GM23338 (cell line): ENCODE data around the gene OR2J1. TPM values are rescaled to one million over a fixed set of nuclear protein-coding genes. Genes with fewer than 3 reads are reported as not detected.

Experiments used
- ATAC-seq: fragments of 200-7000 bp; cut with Tn5 transposase; 3 replicates; pipeline ENCODE4 v1.9.1; 2020
- DNase-seq: peaks from one replicate; pipeline ENCODE4 v3.0.0-alpha.2; 2015; ENCODE audit warnings: low spot score
- H2AFZ ChIP-seq: fragments of 200-600 bp; sonication (generic); 2 replicates; pipeline ENCODE4 v1.8.0; 2016; ENCODE audit warnings: antibody characterized with exemption, mild to moderate bottlenecking, moderate library complexity
- H3F3A ChIP-seq: fragments of 200-600 bp; sonication (generic); replicated peaks from 2 replicates; pipeline ENCODE4 v1.8.0; 2017; ENCODE audit warnings: antibody characterized with exemption, mixed run types, low read depth
- H3K27ac ChIP-seq: fragments of 200-600 bp; sonication (generic); 2 replicates; pipeline ENCODE4 v1.6.1; 2016; ENCODE audit warnings: low read depth
- H3K27me3 ChIP-seq: fragments of 200-600 bp; sonication (generic); 2 replicates; pipeline ENCODE4 v1.8.0; 2016; ENCODE audit warnings: mild to moderate bottlenecking, mixed run types, moderate library complexity; ENCODE audit not compliant: insufficient read depth
- H3K36me3 ChIP-seq: fragments of 200-600 bp; sonication (generic); 2 replicates; pipeline ENCODE4 v1.8.0; 2016; ENCODE audit warnings: mild to moderate bottlenecking; ENCODE audit not compliant: insufficient read depth
- H3K4me1 ChIP-seq: fragments of 200-600 bp; sonication (generic); 2 replicates; pipeline ENCODE4 v1.8.0; 2016; ENCODE audit warnings: mild to moderate bottlenecking, moderate library complexity; ENCODE audit not compliant: insufficient read depth
- H3K4me2 ChIP-seq: fragments of 200-600 bp; sonication (generic); 2 replicates; pipeline ENCODE4 v1.7.1; 2017; ENCODE audit warnings: mixed run types
- H3K4me3 ChIP-seq: fragments of 200-600 bp; sonication (generic); 2 replicates; pipeline ENCODE4 v1.6.1; 2016; ENCODE audit warnings: mixed run types
- H3K79me2 ChIP-seq: fragments of 200-600 bp; sonication (generic); replicated peaks from 2 replicates; pipeline ENCODE4 v1.8.0; 2017; ENCODE audit warnings: mild to moderate bottlenecking; ENCODE audit not compliant: insufficient read depth
- H3K9me2 ChIP-seq: fragments of 200-600 bp; sonication (generic); 2 replicates; pipeline ENCODE4 v1.8.0; 2017; ENCODE audit not compliant: insufficient read depth
- H4K20me1 ChIP-seq: fragments of 200-600 bp; sonication (generic); replicated peaks from 2 replicates; pipeline ENCODE4 v1.8.0; 2017; ENCODE audit warnings: mild to moderate bottlenecking; ENCODE audit not compliant: insufficient read depth
- H3K27ac Mint-ChIP-seq: 2 replicates; pipeline ENCODE4 v1.8.0; 2020; ENCODE audit warnings: inconsistent platforms, mild to moderate bottlenecking, moderate library complexity, mixed read lengths
- H3K27me3 Mint-ChIP-seq: 3 replicates; pipeline ENCODE4 v1.8.0; 2022; ENCODE audit warnings: low read depth, mild to moderate bottlenecking, moderate library complexity, mixed read lengths, inconsistent platforms; ENCODE audit not compliant: insufficient read depth, poor library complexity
- H3K36me3 Mint-ChIP-seq: 3 replicates; pipeline ENCODE4 v1.8.0; 2021; ENCODE audit warnings: low read depth, mild to moderate bottlenecking, inconsistent platforms, moderate library complexity, mixed read lengths
- H3K4me1 Mint-ChIP-seq: 3 replicates; pipeline ENCODE4 v1.8.0; 2020; ENCODE audit warnings: mild to moderate bottlenecking, inconsistent platforms, mixed read lengths
- H3K4me3 Mint-ChIP-seq: 3 replicates; pipeline ENCODE4 v1.8.0; 2021; ENCODE audit warnings: moderate library complexity, mild to moderate bottlenecking, inconsistent platforms, mixed read lengths
- H3K9me3 Mint-ChIP-seq: 3 replicates; pipeline ENCODE4 v1.8.0; 2020; ENCODE audit warnings: moderate library complexity, mild to moderate bottlenecking, inconsistent platforms, mixed read lengths
- CREB1 ChIP-seq: fragments of 250-450 bp; sonication (Bioruptor Pico); IDR thresholded peaks from 2 replicates; pipeline ENCODE4 v1.5.0; 2020; ENCODE audit warnings: low read depth, mild to moderate bottlenecking, moderate library complexity
- JUNB ChIP-seq: IDR thresholded peaks from one replicate; pipeline ENCODE4 v1.6.1; 2016; ENCODE audit warnings: antibody characterized with exemption; ENCODE audit not compliant: unreplicated experiment
- NANOG ChIP-seq: IDR thresholded peaks from 2 replicates; pipeline ENCODE4 v1.6.1; 2016; ENCODE audit warnings: antibody characterized with exemption, borderline replicate concordance
- ZNF114 ChIP-seq: fragments of 250-450 bp; sonication (Bioruptor Pico); IDR thresholded peaks from 2 replicates; pipeline ENCODE4 v1.5.0; 2020; ENCODE audit warnings: mild to moderate bottlenecking, moderate library complexity
- ZNF331 ChIP-seq: fragments of 250-450 bp; sonication (Bioruptor Pico); IDR thresholded peaks from 2 replicates; pipeline ENCODE4 v1.5.0; 2020; ENCODE audit warnings: low read depth, mild to moderate bottlenecking, moderate library complexity
- polyA plus RNA-seq: library from polyadenylated mRNA; unstranded; fragments of >200 nt; fragmentation: Nextera tagmentation; extraction: Ambion mirVana; gene quantifications from 2 replicates; pipeline ENCODE4 v1.2.1, GENCODE V29; 2016
- total RNA-seq: library from RNA; depleted of rRNA; stranded (reverse); fragments of >200 nt; shearing (Covaris generic); gene quantifications from 2 replicates; pipeline ENCODE4 v1.2.3, GENCODE V29; 2014
- TF ChIP-seq, protein P1 (sequence below): IDR thresholded peaks from one replicate; pipeline ENCODE4 v1.6.1; 2018; ENCODE audit warnings: antibody characterized with exemption; ENCODE audit not compliant: unreplicated experiment
- TF ChIP-seq, protein P2 (sequence below), 2 experiments: fragments of 200-600 bp in 1 of 2; sonication (generic) in 1 of 2; conservative IDR thresholded peaks; 2 replicates each; pipeline versions ENCODE4 v1.5.1 to v1.6.1; 2016 to 2017; ENCODE audit warnings: antibody characterized with exemption in 2 of 2, low read depth in 2 of 2, mild to moderate bottlenecking in 2 of 2, moderate library complexity in 1 of 2
- TF ChIP-seq, protein P3 (sequence below): IDR thresholded peaks from 2 replicates; pipeline ENCODE4 v1.6.1; 2016; ENCODE audit warnings: antibody characterized with exemption
- TF ChIP-seq, protein P4 (sequence below): fragments of 250-450 bp; sonication (Bioruptor Pico); IDR thresholded peaks from 2 replicates; pipeline ENCODE4 v1.5.0; 2020; ENCODE audit warnings: mild to moderate bottlenecking, moderate library complexity

The OR2J1 gene
- total and polyA plus RNA-seq, 2 experiments from 2014 or later: not detected

DNA sequence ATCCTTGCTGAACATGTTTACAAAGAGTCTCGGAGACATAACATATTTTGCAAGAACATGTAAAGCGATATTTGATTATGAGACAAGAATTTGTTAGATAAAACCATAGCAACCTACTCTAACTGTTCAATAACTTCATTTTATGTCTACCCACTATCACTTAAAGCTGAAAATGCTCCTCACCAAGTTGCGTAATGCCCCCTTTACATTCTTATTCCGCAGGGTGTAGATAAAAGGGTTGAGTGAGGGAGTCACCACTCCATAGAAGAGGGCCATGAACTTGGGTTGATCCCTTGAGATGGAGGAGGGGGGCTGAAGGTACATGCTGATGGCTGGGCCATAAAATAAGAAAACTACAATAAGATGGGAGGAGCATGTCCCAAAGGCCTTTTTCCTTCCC, 38.4 kb downstream of the OR2J1 start:
- peaks cover 8% of the 10 kb centered on the region for H3K9me3 Mint-ChIP-seq
- TF ChIP-seq ZNF114 (CRISPR knock-in tag) (no peak), NANOG (no peak)
- TF ChIP-seq, protein P1, sequence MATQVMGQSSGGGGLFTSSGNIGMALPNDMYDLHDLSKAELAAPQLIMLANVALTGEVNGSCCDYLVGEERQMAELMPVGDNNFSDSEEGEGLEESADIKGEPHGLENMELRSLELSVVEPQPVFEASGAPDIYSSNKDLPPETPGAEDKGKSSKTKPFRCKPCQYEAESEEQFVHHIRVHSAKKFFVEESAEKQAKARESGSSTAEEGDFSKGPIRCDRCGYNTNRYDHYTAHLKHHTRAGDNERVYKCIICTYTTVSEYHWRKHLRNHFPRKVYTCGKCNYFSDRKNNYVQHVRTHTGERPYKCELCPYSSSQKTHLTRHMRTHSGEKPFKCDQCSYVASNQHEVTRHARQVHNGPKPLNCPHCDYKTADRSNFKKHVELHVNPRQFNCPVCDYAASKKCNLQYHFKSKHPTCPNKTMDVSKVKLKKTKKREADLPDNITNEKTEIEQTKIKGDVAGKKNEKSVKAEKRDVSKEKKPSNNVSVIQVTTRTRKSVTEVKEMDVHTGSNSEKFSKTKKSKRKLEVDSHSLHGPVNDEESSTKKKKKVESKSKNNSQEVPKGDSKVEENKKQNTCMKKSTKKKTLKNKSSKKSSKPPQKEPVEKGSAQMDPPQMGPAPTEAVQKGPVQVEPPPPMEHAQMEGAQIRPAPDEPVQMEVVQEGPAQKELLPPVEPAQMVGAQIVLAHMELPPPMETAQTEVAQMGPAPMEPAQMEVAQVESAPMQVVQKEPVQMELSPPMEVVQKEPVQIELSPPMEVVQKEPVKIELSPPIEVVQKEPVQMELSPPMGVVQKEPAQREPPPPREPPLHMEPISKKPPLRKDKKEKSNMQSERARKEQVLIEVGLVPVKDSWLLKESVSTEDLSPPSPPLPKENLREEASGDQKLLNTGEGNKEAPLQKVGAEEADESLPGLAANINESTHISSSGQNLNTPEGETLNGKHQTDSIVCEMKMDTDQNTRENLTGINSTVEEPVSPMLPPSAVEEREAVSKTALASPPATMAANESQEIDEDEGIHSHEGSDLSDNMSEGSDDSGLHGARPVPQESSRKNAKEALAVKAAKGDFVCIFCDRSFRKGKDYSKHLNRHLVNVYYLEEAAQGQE: no peak
- TF ChIP-seq, protein P2, sequence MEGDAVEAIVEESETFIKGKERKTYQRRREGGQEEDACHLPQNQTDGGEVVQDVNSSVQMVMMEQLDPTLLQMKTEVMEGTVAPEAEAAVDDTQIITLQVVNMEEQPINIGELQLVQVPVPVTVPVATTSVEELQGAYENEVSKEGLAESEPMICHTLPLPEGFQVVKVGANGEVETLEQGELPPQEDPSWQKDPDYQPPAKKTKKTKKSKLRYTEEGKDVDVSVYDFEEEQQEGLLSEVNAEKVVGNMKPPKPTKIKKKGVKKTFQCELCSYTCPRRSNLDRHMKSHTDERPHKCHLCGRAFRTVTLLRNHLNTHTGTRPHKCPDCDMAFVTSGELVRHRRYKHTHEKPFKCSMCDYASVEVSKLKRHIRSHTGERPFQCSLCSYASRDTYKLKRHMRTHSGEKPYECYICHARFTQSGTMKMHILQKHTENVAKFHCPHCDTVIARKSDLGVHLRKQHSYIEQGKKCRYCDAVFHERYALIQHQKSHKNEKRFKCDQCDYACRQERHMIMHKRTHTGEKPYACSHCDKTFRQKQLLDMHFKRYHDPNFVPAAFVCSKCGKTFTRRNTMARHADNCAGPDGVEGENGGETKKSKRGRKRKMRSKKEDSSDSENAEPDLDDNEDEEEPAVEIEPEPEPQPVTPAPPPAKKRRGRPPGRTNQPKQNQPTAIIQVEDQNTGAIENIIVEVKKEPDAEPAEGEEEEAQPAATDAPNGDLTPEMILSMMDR (conservative IDR thresholded peaks at IDR 0.05; ENCODE audit: low read depth in 2 of 2): no peak
- TF ChIP-seq, protein P3, sequence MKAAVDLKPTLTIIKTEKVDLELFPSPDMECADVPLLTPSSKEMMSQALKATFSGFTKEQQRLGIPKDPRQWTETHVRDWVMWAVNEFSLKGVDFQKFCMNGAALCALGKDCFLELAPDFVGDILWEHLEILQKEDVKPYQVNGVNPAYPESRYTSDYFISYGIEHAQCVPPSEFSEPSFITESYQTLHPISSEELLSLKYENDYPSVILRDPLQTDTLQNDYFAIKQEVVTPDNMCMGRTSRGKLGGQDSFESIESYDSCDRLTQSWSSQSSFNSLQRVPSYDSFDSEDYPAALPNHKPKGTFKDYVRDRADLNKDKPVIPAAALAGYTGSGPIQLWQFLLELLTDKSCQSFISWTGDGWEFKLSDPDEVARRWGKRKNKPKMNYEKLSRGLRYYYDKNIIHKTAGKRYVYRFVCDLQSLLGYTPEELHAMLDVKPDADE: no peak
- Histone ChIP-seq H3K27me3 (no peaks in the 10 kb centered on the region), H4K20me1 (no peaks in the 10 kb centered on the region), H3K4me1 (no peaks in the 10 kb centered on the region), H3K9me2 (no peaks in the 10 kb centered on the region), H3K36me3 (no peaks in the 10 kb centered on the region), H3F3A (no peaks in the 10 kb centered on the region), H3K4me2 (no peak overlapping the region), H3K4me3 (no peak overlapping the region), H3K27ac (no peak overlapping the region), H2AFZ (no peak overlapping the region), H3K79me2 (no peaks in the 10 kb centered on the region)
- DNase-seq: no peak
- H3K4me3 Mint-ChIP-seq: no peak overlapping the region
- no peaks in the 10 kb centered on the region for H3K36me3 Mint-ChIP-seq
- H3K27ac Mint-ChIP-seq: no peak overlapping the region
- no peaks in the 10 kb centered on the region for H3K4me1 Mint-ChIP-seq
- no peak for ATAC-seq
- no peaks in the 10 kb centered on the region for H3K27me3 Mint-ChIP-seq

DNA sequence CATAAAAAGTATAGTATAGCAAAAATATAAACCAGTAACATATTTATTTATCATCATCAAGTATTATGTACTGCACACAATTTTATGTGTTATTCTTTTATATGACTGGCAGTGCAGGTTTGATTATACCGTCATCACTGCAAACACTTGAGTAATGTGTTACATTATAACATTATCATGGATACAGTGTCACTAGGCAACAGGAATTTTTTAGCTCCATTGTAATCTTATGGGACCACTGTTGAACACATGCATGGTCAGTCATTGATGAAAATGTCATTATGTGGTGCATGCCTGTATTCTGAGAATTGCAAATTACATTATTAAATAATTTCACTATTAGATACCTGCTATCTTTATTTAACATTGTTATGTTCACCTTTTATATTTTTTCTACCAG, 42.3 kb downstream of the OR2J1 start:
- Mint-ChIP-seq H3K9me3 (peaks cover 26% of the 10 kb centered on the region), H3K27me3 (no peaks in the 10 kb centered on the region), H3K36me3 (peaks cover 9% of the 10 kb centered on the region; the same call in 2 of the 3 replicates), H3K27ac (no peak overlapping the region), H3K4me1 (no peaks in the 10 kb centered on the region), H3K4me3 (no peak overlapping the region)
- Histone ChIP-seq H4K20me1 (no peaks in the 10 kb centered on the region), H3K36me3 (no peaks in the 10 kb centered on the region), H3K4me3 (no peak overlapping the region), H2AFZ (no peak overlapping the region), H3F3A (no peaks in the 10 kb centered on the region), H3K27me3 (no peaks in the 10 kb centered on the region), H3K27ac (no peak overlapping the region), H3K4me2 (no peak overlapping the region), H3K9me2 (no peaks in the 10 kb centered on the region), H3K79me2 (no peaks in the 10 kb centered on the region), H3K4me1 (peaks cover 3% of the 10 kb centered on the region; the same call in 1 of the 2 replicates)
- DNase-seq (no peak), ATAC-seq (no peak)
- no peak for TF ChIP-seq ZNF331 (CRISPR knock-in tag)
- TF ChIP-seq JUNB: no peak
- TF ChIP-seq, protein P4, sequence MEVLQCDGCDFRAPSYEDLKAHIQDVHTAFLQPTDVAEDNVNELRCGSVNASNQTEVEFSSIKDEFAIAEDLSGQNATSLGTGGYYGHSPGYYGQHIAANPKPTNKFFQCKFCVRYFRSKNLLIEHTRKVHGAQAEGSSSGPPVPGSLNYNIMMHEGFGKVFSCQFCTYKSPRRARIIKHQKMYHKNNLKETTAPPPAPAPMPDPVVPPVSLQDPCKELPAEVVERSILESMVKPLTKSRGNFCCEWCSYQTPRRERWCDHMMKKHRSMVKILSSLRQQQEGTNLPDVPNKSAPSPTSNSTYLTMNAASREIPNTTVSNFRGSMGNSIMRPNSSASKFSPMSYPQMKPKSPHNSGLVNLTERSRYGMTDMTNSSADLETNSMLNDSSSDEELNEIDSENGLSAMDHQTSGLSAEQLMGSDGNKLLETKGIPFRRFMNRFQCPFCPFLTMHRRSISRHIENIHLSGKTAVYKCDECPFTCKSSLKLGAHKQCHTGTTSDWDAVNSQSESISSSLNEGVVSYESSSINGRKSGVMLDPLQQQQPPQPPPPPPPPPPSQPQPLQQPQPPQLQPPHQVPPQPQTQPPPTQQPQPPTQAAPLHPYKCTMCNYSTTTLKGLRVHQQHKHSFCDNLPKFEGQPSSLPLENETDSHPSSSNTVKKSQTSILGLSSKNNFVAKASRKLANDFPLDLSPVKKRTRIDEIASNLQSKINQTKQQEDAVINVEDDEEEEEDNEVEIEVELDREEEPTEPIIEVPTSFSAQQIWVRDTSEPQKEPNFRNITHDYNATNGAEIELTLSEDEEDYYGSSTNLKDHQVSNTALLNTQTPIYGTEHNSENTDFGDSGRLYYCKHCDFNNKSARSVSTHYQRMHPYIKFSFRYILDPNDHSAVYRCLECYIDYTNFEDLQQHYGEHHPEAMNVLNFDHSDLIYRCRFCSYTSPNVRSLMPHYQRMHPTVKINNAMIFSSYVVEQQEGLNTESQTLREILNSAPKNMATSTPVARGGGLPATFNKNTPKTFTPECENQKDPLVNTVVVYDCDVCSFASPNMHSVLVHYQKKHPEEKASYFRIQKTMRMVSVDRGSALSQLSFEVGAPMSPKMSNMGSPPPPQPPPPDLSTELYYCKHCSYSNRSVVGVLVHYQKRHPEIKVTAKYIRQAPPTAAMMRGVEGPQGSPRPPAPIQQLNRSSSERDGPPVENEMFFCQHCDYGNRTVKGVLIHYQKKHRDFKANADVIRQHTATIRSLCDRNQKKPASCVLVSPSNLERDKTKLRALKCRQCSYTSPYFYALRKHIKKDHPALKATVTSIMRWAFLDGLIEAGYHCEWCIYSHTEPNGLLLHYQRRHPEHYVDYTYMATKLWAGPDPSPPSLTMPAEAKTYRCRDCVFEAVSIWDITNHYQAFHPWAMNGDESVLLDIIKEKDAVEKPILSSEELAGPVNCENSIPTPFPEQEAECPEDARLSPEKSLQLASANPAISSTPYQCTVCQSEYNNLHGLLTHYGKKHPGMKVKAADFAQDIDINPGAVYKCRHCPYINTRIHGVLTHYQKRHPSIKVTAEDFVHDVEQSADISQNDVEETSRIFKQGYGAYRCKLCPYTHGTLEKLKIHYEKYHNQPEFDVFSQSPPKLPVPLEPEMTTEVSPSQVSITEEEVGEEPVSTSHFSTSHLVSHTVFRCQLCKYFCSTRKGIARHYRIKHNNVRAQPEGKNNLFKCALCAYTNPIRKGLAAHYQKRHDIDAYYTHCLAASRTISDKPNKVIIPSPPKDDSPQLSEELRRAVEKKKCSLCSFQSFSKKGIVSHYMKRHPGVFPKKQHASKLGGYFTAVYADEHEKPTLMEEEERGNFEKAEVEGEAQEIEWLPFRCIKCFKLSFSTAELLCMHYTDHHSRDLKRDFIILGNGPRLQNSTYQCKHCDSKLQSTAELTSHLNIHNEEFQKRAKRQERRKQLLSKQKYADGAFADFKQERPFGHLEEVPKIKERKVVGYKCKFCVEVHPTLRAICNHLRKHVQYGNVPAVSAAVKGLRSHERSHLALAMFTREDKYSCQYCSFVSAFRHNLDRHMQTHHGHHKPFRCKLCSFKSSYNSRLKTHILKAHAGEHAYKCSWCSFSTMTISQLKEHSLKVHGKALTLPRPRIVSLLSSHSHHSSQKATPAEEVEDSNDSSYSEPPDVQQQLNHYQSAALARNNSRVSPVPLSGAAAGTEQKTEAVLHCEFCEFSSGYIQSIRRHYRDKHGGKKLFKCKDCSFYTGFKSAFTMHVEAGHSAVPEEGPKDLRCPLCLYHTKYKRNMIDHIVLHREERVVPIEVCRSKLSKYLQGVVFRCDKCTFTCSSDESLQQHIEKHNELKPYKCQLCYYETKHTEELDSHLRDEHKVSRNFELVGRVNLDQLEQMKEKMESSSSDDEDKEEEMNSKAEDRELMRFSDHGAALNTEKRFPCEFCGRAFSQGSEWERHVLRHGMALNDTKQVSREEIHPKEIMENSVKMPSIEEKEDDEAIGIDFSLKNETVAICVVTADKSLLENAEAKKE (CRISPR knock-in tag): no peak
- no peak for TF ChIP-seq CREB1
